Kidney (tissue), 14 donors: ENCODE measurements around the gene KCTD5. TPM values are rescaled to one million over a fixed set of nuclear protein-coding genes. Genes with fewer than 3 reads are reported as not detected.
A peak's percentile ranks its signal among the peaks of the same experiment; 100 is the strongest.
"Not testable (repeated sequence)": the region's sequence is repeated elsewhere in the genome, so short reads cannot be mapped to it uniquely, and the experiment has no call there.

Experiments
- DNase-seq, 5 donors: peaks; one replicate each; pipeline ENCODE4 v3.0.0-alpha.2; 2013 to 2020
- FAIRE-seq: peaks from 2 replicates; lab custom pipeline; 2012; peaks lifted over from hg19 to GRCh38; lab: Jason Lieb, UNC
- H3K27ac ChIP-seq, 2 donors: one replicate each; pipeline ENCODE4 v1.7.0; 2013; ENCODE audit warnings: low read depth in 2 of 2, low read length in 2 of 2, inconsistent platforms in 1 of 2
- H3K27me3 ChIP-seq: one replicate; pipeline ENCODE4 v1.7.1; 2013; ENCODE audit warnings: low read length, inconsistent platforms; ENCODE audit not compliant: control insufficient read depth, insufficient read depth
- H3K36me3 ChIP-seq, 3 donors: one replicate each; pipeline versions ENCODE4 v1.7.0 to v1.7.1; 2013; ENCODE audit warnings: low read length in 3 of 3, control low read depth in 1 of 3, inconsistent platforms in 1 of 3; ENCODE audit not compliant: insufficient read depth in 3 of 3, control insufficient read depth in 2 of 3
- H3K4me1 ChIP-seq, 3 donors: one replicate each; pipeline versions ENCODE4 v1.7.0 to v1.7.1; 2013; ENCODE audit warnings: low read length in 3 of 3, inconsistent platforms in 1 of 3, low read depth in 1 of 3; ENCODE audit not compliant: control insufficient read depth in 2 of 3, insufficient read depth in 2 of 3
- H3K4me3 ChIP-seq, 3 donors: one replicate each; pipeline versions ENCODE4 v1.7.0 to v1.8.1; 2013; ENCODE audit warnings: low read length in 3 of 3, control low read depth in 1 of 3, inconsistent platforms in 1 of 3
- H3K9ac ChIP-seq, 3 donors: one replicate each; pipeline versions ENCODE4 v1.7.0 to v1.7.1; 2013; ENCODE audit warnings: low read length in 3 of 3, control low read depth in 1 of 3, inconsistent platforms in 1 of 3
- H3K9me3 ChIP-seq, 3 donors: one replicate each; pipeline versions ENCODE4 v1.7.0 to v1.7.1; 2013; ENCODE audit warnings: low read length in 3 of 3, control low read depth in 1 of 3, inconsistent platforms in 1 of 3; ENCODE audit not compliant: control insufficient read depth in 2 of 3, insufficient read depth in 1 of 3
- CTCF ChIP-seq: IDR thresholded peaks from 3 replicates; pipeline ENCODE4 v1.5.1; 2012; ENCODE audit warnings: mild to moderate bottlenecking, moderate library complexity, borderline replicate concordance; ENCODE audit not compliant: insufficient read depth; ENCODE audit errors: extremely low read depth
- intact Hi-C: fragments of 100-400 bp; cut with DNase I; formaldehyde crosslinking; loops from one replicate; pipeline ENCODE4 v1.11.1; 2022
- polyA plus RNA-seq: library from polyadenylated mRNA; stranded (reverse); fragments of 350-450 nt; fragmentation: Illumina TruSeq; extraction: RNeasy Lipid Tissue Mini Kit (QIAGEN cat#74804); gene quantifications from one replicate; pipeline ENCODE4 v1.2.3, GENCODE V29; 2014; ENCODE audit warnings: low read depth, low replicate concordance; ENCODE audit not compliant: insufficient read depth
- total RNA-seq: library from RNA; stranded (reverse); fragmentation: NEBNext Ultra II Directional; extraction: Animal tissue kit (Norgen Biotek cat#: 25700); gene quantifications from one replicate; pipeline ENCODE4 v1.2.1, GENCODE V29; 2021
- donor health status: control.
- donor health status: control.
- donor health status: control.
- donor health status: control.
- donor health status: control.
- donor health status: DM: yes; HTN: yes; CAD: no.
- donor health status: Normal renal cell carcinoma (clear cell type).

Gene KCTD5
- total and polyA plus RNA-seq, 2 donors from 2014 or later = 12.8 to 19.9 TPM

- DNase-seq = peak in 1 of 5 donors; percentile 77
- H3K9me3 ChIP-seq = no peaks in the 10 kb centered on the region
- TF ChIP-seq CTCF = no peak
- no peaks in the 10 kb centered on the region for H3K36me3 ChIP-seq
- H3K4me3 ChIP-seq = no peak overlapping the region
- H3K27ac ChIP-seq = no peak overlapping the region
- intact Hi-C loops = no loop called here
- FAIRE-seq = no peak
- peaks cover 0 to 4% (median 0%) of the 10 kb centered on the region in 3 donors for H3K4me1 ChIP-seq
- H3K27me3 ChIP-seq = no peaks in the 10 kb centered on the region
- no peak overlapping the region for H3K9ac ChIP-seq
Measured at GRCh38 chr16:2719328-2720063, 37.2 kb downstream of the KCTD5 start.

- no peak for TF ChIP-seq CTCF
- no peak for FAIRE-seq
- Histone ChIP-seq H3K36me3 (no peaks in the 10 kb centered on the region), H3K27ac (peak within 1 kb of the TSS in 1 of 2 donors; percentile 37), H3K9ac (peak within 1 kb of the TSS in 1 of 3 donors; percentile 26), H3K4me1 (peaks cover 0 to 4% (median 0%) of the 10 kb centered on the region in 3 donors), H3K4me3 (peak within 1 kb of the TSS in 1 of 3 donors; percentile 35), H3K27me3 (no peaks in the 10 kb centered on the region), H3K9me3 (no peaks in the 10 kb centered on the region)
- DNase-seq = peak in 1 of 5 donors; percentile 66
- intact Hi-C loops = no loop called here
Measured at GRCh38 chr16:2720064-2720457, 37.7 kb downstream of the KCTD5 start, which contains the start of gene PRSS27. TSS of gene PRSS27 (minus strand) at chr16:2720224. CDS start at chr16:2720160, 64 bp downstream.

- H3K27me3 ChIP-seq = no peaks in the 10 kb centered on the region
- H3K36me3 ChIP-seq = no peaks in the 10 kb centered on the region
- H3K9me3 ChIP-seq = no peaks in the 10 kb centered on the region
- FAIRE-seq = no peak
- peak overlapping the region in 1 of 3 donors; percentile 26 for H3K9ac ChIP-seq
- H3K4me3 ChIP-seq = peak overlapping the region; percentile 18 to 49 (median 42)
- H3K27ac ChIP-seq = peak overlapping the region in 1 of 2 donors; percentile 37
- intact Hi-C loops = no loop called here
- peak; percentile 88 to 96 (median 93) for DNase-seq
- TF ChIP-seq CTCF = peak; percentile 83
- H3K4me1 ChIP-seq = peaks cover 0 to 4% (median 0%) of the 10 kb centered on the region in 3 donors
Measured at GRCh38 chr16:2720719-2721633, 38.7 kb downstream of the KCTD5 start.

- not testable (repeated sequence) for FAIRE-seq
- H3K9ac ChIP-seq = peak overlapping the region in 1 of 3 donors; percentile 26
Measured at GRCh38 chr16:2721634-2722173, 39.4 kb downstream of the KCTD5 start.

More at GRCh38 chr16:2721634-2722173, 39.4 kb downstream of the KCTD5 start:
- DNase-seq, H3K27ac ChIP-seq, H3K27me3 ChIP-seq, H3K4me1 ChIP-seq, H3K36me3 ChIP-seq, intact Hi-C loops, H3K9me3 ChIP-seq: not testable (repeated sequence)
- peak overlapping the region; percentile 18 to 49 (median 42) for H3K4me3 ChIP-seq
